HG02981 (cell line): ENCODE data around the gene ABCB11.

Experiments
- ATAC-seq: cut with Tn5 transposase; IDR thresholded peaks from one replicate; pipeline ENCODE4 v1.9.1; 2021; ENCODE audit warnings: mild to moderate bottlenecking, moderate library complexity; ENCODE audit not compliant: unreplicated experiment

ABCB11 gene

GRCh38 chr2:168981651-168982050 is 49.5 kb downstream of the ABCB11 start:
- ATAC-seq: no peak

GRCh38 chr2:168978461-168978861 is 52.7 kb downstream of the ABCB11 start:
- ATAC-seq: no peak

DNA sequence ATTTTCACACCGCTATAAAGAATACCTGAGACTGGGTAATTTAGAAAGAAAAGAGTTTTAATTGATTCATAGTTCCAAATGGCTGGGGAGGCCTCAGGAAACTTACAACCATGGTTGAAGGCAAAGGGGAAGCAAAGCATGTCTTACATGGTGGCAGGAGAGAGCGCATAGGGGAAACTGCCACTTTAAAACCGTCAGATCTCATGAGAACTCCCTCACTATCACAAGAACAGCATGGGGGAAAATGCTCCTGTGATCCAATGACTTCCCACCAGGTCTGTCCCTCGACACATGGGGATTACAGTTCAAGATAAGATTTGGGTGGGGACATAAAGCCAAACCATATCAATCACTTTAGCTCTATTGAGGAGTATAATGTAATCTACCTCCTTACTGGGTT is 53.5 kb downstream of the ABCB11 start:
- ATAC-seq: no peak

GRCh38 chr2:168976034-168976654 is 55.0 kb downstream of the ABCB11 start:
- ATAC-seq: no peak

DNA sequence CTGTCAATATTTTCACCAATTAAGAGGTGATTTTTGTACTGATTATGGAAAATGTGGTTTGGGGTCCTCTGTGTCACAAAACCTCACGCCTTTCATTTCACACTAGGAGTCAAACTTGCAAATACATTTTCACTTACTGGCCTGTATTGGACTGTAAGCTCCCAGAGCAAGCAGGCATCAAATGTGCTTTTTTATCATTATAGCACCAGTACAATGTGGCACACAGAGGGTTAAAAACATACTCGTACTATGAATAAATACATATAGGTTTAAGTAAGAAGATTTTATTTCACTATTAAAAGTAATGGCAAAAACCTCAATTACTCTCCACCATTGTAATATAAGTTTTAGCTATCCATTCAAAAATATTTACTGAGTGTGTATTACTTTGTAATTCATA is 56.7 kb downstream of the ABCB11 start:
- ATAC-seq: no peak

- ATAC-seq: no peak
Measured at GRCh38 chr2:168971261-168971660, 59.9 kb downstream of the ABCB11 start.

DNA sequence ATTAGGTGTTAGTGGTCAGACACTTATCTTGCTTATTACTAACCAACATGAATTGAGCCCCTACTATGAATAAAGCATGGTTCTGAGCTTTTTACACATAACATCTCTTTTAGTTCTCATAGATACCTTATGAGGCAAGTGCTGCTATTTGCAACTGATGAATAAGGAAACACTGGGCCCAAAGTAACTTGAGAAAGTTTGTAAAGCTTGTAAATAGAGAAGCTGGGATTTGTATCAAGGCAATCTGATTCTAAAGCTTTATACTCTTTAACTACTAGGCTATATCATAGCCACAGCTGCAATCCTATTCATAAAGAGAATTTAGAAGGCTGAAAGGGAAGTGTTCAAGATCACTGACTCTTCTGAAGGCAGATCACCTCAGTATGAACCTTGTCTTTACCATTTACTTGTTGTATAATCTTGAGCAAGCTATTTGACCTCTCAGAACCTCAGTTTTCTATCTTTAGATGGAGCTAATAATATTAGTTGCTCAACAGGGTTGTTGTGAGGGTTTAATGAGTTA is 60.4 kb downstream of the ABCB11 start:
- no peak for ATAC-seq

DNA sequence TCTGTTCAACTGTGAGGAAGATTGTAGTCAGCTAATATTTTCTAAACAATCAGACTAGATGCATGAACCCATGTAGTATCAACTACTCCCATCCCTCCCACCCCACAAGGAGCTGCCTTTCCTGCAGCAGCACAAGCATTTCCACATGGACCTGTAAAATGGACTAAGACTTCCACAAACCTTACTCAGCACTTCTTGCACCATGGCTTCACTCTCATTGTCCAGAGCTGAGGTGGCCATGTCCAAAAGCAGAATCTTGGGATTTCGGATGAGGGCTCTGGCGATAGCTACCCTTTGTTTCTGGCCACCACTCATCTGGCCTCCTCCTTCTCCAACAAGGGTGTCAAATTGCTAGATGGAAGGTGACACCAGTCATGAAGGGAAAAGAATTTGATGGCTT is 61.3 kb downstream of the ABCB11 start:
- no peak for ATAC-seq

- no peak for ATAC-seq
Measured at GRCh38 chr2:168968342-168968741, 62.8 kb downstream of the ABCB11 start.

DNA sequence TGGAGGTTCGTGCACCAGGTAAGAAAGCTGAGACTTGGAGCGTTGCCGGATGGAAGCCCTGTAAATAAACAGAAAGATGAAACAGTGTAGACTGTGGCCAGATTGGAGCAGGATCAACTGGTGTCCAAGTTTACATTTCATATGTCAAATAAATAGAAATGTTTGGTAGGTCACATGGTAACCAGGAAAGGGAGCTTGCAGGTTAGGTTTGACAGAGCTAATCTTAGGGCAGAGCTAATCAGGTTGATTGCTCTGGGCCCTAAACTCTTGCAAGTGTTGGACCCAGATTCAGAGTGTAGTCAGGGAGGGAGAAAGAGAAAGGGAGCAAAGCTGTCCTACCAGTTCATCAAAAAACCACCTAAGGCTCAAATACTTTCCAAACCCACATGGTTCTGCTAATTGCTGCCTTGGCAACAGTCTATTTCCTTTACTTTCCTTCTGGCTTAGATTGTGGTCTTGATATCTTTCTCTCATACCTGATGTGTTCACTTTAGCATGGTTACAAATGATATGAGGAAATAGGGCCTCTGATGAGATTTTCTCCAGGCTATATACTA is 66.8 kb downstream of the ABCB11 start:
- ATAC-seq: no peak

- no peak for ATAC-seq
Measured at GRCh38 chr2:168962636-168963035, 68.5 kb downstream of the ABCB11 start.

DNA sequence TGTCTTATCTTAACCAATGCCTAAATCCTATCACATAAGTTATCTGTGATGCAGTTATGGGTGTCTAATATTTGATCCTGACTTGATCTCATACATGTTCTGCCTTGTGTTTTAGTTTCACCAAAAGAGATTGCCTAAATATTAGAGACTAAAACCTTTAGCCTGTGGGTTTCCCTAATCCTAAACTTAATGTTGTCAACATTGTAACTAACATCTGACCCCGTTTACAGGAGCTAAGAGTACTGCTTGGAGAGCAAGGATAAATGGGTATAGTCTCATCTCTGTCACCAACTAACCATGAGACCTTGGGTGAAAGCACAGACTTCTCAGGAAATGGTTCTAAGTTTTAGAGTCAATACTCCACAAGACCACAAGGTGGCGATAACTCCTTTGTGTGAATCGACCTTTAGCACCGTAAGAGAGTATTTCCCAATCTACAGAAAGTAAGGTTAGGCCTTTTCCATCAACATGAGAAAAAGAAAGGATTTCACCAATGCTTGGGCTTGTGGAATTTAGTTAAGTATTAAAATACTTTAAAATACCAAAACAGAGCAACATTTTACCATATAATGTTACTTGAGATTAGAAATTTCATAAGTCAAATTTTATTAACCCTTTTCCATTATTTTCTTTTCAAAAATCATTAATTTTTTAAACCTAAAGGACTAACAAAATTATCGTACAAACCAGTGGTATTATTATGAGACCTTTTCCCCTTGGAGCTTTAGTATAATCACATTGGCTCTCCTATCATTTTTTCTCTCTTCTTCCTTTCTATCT is 69.5 kb downstream of the ABCB11 start:
- ATAC-seq: peak; percentile 85

- ATAC-seq: no peak
Measured at GRCh38 chr2:168956392-168956791, 74.7 kb downstream of the ABCB11 start.

DNA sequence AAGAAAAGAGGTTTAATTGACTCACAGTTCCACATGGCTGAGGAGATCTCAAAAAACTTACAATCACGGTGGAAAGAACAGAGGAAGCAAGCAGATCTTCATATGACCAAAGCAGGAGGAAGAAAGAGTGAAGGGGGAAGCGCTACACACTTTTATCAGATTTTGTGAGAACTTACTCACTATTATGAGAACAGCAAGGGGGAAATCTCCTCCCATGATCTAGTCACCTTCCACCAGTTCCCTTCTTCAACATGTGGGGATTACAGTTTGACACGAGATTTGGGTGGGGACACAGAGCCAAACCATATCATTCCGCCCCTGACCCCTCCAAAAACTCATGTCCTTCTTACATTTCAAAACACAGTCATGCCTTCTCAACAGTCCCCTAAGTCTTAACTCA is 75.8 kb downstream of the ABCB11 start:
- ATAC-seq: no peak

DNA sequence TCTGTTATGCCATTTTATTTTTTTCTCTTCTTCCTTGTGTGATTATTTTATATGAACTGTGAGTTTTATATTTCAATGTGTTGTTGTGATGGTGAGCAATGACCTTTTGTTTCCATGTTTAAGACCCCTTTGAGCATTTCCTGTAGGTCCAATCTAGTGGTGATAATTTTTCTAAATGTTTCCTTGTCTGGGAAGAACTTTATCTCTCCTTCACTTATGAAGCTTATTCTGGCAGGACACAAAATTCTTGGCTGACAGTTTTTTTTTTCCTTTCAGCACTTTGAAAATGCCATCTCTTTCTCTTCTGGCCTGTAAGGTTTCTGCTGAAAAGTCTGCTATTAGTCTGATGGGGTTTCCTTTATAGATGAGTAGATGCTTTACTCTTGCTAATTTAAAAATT is 76.9 kb downstream of the ABCB11 start:
- ATAC-seq: no peak

DNA sequence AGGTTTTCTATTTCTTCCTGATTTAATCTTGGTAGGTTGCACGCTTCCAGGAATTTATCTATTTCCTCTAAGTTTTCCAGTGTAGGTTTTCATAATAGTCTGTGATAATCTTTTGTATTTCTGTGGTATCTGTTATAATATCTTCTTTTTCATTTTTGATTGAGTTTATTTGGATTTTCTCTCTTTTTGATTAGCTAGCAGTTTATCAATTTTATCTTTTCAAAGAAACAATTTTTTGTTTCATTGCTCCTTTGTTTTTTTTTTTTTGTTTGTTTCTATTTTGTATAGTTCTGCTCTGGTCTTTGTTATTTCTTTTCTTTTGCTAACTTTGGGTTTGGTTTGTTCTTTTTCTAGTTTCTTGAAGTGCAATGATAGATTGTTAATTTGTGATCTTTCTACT is 78.7 kb downstream of the ABCB11 start:
- no peak for ATAC-seq

- ATAC-seq: no peak
Measured at GRCh38 chr2:168951871-168952270, 79.3 kb downstream of the ABCB11 start.

- no peak for ATAC-seq
Measured at GRCh38 chr2:168949324-168949723, 81.8 kb downstream of the ABCB11 start.

DNA sequence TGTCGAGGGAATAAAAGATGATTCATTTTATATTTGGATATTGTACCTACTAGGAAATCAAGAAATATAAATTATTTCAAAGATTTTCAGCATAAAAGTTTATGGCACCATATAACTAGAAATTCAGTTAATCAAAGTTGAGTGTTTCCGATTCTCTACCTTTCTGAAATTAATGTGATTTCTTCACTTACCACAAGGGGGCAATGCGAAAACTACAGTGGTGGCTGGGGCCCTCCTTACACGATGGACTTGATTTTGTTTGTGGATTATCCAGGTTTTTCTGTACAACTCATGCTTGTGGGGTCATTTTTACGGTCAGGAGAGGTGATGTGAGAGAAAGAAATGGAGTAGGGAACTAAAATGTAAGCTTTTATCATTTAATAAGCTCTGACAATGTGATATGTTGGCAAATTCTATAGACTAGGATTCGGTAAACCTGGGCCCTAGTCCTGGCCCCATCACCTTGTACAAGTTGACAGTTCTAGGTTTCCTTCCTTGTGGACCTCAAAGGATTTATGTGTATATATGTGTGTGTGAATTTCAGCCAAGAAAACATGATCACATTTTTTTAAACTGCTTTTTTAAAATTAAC is 82.4 kb downstream of the ABCB11 start:
- ATAC-seq: peak; percentile 61

GRCh38 chr2:168945508-168945907 is 85.6 kb downstream of the ABCB11 start:
- ATAC-seq: no peak

DNA sequence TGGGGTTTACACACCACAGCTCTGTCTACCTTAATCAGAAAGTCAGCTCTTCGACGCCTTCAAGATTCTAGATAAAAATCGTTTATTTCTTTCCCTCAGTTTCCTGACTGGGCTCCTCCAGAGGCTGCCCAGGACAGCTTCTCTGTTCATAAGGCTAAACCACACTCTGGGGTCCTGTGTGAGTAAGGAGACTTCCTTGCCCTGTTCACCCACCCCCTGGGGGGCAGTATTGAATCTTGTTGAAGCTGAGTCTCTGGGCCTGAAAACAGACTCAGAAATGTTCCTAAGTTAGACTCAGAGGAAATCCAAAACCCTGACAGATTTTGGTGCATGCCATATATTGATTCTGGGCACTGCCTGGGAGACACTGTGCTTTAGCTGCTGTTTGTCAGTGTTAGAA is 87.1 kb downstream of the ABCB11 start:
- ATAC-seq: no peak

GRCh38 chr2:168941297-168941696 is 89.8 kb downstream of the ABCB11 start:
- ATAC-seq: no peak
